Measurements from ENCODE around the gene TRMO. TPM values are rescaled to one million over a fixed set of nuclear protein-coding genes. Genes with fewer than 3 reads are reported as not detected.

The TRMO gene
- total and polyA plus RNA-seq, 2 of the 8 experiments (the other 6 are each of a cell fraction or from before 2014, with no cell fraction given), result 4.6 to 5.6 TPM

- no peak for DNase-seq (ENCODE audit: low read depth in 1 of 2, low spot score in 2 of 2)
- TF ChIP-seq HDAC6 (IDR thresholded peaks at IDR 0.05; ENCODE audit: low read depth, low read length) (no peak), MAFK (IDR thresholded peaks at IDR 0.05; ENCODE audit: low read depth, low read length) (no peak), CEBPB (IDR thresholded peaks at IDR 0.05; ENCODE audit: low read depth, low read length) (no peak), EP300 (IDR thresholded peaks at IDR 0.05; ENCODE audit: borderline replicate concordance in 1 of 2, low read depth in 2 of 2, low read length in 2 of 2) (no peak), CTCF (IDR thresholded peaks at IDR 0.05; ENCODE audit: control extremely low read depth in 1 of 3, insufficient read depth in 1 of 3, low read depth in 1 of 3, low read length in 3 of 3) (no peak), RFX5 (IDR thresholded peaks at IDR 0.05; ENCODE audit: borderline replicate concordance, low read depth, low read length) (no peak), ATF2 (IDR thresholded peaks at IDR 0.05; ENCODE audit: low read length) (no peak), POLR2AphosphoS5 (IDR thresholded peaks at IDR 0.05; ENCODE audit: low read depth, low read length) (no peak)
- no peak overlapping the region for H3K4ac ChIP-seq (replicated peaks; ENCODE audit: insufficient read length, low read depth, low read length)
- no peak overlapping the region for H2AK5ac ChIP-seq (ENCODE audit: low read depth, low read length)
- no peaks in the 10 kb centered on the region for H3K9me3 ChIP-seq (ENCODE audit: insufficient read depth in 2 of 2, low read depth in 1 of 2, low read length in 1 of 2)
- no peak overlapping the region for H4K91ac ChIP-seq (replicated peaks; ENCODE audit: insufficient read length, low read length)
- H2BK5ac ChIP-seq (ENCODE audit: low read depth, low read length), result no peak overlapping the region
- H2BK20ac ChIP-seq (ENCODE audit: low read length), result no peak overlapping the region
- no peak overlapping the region for H3K27ac ChIP-seq (ENCODE audit: low read depth, low read length)
- H3K4me2 ChIP-seq (ENCODE audit: insufficient read depth in 1 of 2, low read depth in 2 of 2, low read length in 2 of 2), result no peak overlapping the region
- no peaks in the 10 kb centered on the region for H3K79me2 ChIP-seq (ENCODE audit: control insufficient read depth in 1 of 2, insufficient read depth in 2 of 2, low read length in 2 of 2)
- no peak overlapping the region for H3K18ac ChIP-seq (ENCODE audit: extremely low read depth, low read length)
- ChIA-PET POLR2A (ENCODE audit: partially characterized antibody) (no interaction called here), CTCF (ENCODE audit: partially characterized antibody) (interaction anchor here (0.6 to 1.6 kb wide), 9 partner anchors 20 to 295 kb away, joined by 3 to 9 read pairs (median 3); partner anchors contain the start of gene ANP32B)
- H3K4me1 ChIP-seq (replicated peaks in 1 of 4; ENCODE audit: control insufficient read depth in 3 of 4, insufficient read depth in 4 of 4, low read length in 3 of 4), result no peaks in the 10 kb centered on the region
- H4K20me1 ChIP-seq (replicated peaks in 1 of 2; ENCODE audit: control insufficient read depth in 1 of 2, insufficient read depth in 2 of 2, low read length in 2 of 2), result no peaks in the 10 kb centered on the region
- no peak overlapping the region for H4K5ac ChIP-seq (ENCODE audit: insufficient read length, low read depth, low read length)
- no peak for FAIRE-seq
- H2BK120ac ChIP-seq (replicated peaks; ENCODE audit: low read depth, low read length), result no peak overlapping the region
- no peak overlapping the region for H2BK12ac ChIP-seq (ENCODE audit: low read depth, low read length)
- H3K36me3 ChIP-seq (ENCODE audit: control insufficient read depth in 2 of 4, insufficient read depth in 4 of 4, low read length in 3 of 4), result no peaks in the 10 kb centered on the region
- WGBS, 2 experiments (ENCODE audit: extremely low coverage in 1 of 2, insufficient coverage in 1 of 2, insufficient read length in 1 of 2, insufficient replicate concordance in 2 of 2, low coverage in 1 of 2, low lambda C conversion rate in 2 of 2, missing lambda C conversion rate in 1 of 2), result 84% methylated on average over 5 of the region's 5 CpGs; no CpG with 5 or more reads in 1 of the 2 experiments
- H2BK15ac ChIP-seq (ENCODE audit: low read length), result no peak overlapping the region
- H3K14ac ChIP-seq (ENCODE audit: insufficient read length), result no peak overlapping the region
- H3K23me2 ChIP-seq (ENCODE audit: low read depth, low read length), result no peaks in the 10 kb centered on the region
- H3K79me1 ChIP-seq (ENCODE audit: low read depth, low read length), result no peaks in the 10 kb centered on the region
- no peak overlapping the region for H3K4me3 ChIP-seq (ENCODE audit: extremely low read depth in 1 of 4, insufficient read depth in 2 of 4, low read depth in 3 of 4, low read length in 4 of 4)
- no peaks in the 10 kb centered on the region; a peak in 2 of 7 replicates for H3K27me3 ChIP-seq (replicated peaks in 1 of 4; ENCODE audit: control insufficient read depth in 3 of 4, extremely low read depth in 1 of 4, insufficient read depth in 3 of 4, low read length in 3 of 4)
- no peak overlapping the region for H3K23ac ChIP-seq (ENCODE audit: insufficient read length)
- no peak overlapping the region for H3K9ac ChIP-seq (replicated peaks in 1 of 4; ENCODE audit: extremely low read depth in 1 of 4, low read depth in 3 of 4, low read length in 3 of 4)
- no peak overlapping the region for H3K56ac ChIP-seq (replicated peaks; ENCODE audit: insufficient read length, low read depth, low read length)
- H2AFZ ChIP-seq (ENCODE audit: low read length), result no peak overlapping the region
- H4K8ac ChIP-seq (ENCODE audit: extremely low read depth, insufficient read depth, low read length), result no peak overlapping the region
These were observed 36.7 kb upstream of the TRMO start for GRCh38 chr9:97958812-97959511.

Data from H1 (cell line).